HG03025 (cell line): ENCODE measurements around the gene TCF25.
"Not testable (repeated sequence)": the region's sequence is repeated elsewhere in the genome, so short reads cannot be mapped to it uniquely, and the experiment has no call there.

ENCODE experiments used
- ATAC-seq: cut with Tn5 transposase; IDR thresholded peaks from one replicate; pipeline ENCODE4 v1.9.1; 2021; ENCODE audit warnings: mild to moderate bottlenecking, moderate library complexity; ENCODE audit not compliant: unreplicated experiment, low FRiP score

The TCF25 gene

DNA sequence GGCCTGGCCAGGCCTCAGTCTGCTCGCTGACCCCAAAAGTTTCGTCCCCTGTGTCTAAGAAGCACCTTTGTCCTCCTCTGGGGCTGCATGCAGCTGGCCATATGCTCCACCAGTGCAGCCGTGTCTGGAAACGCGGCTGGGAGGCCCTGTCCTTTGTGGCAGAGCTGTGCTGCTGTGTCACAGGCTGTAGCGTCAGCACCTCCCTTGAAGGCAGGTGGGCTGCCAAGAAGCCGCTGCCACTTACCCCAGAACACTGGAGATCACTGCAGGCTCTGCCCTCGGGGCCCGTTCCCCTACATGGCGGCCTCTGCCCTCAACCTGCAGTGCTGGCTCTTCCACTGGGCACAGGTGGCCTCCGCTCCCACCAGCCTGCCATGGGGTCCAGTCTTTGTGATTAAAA is 29.6 kb downstream of the TCF25 start:
- ATAC-seq = no peak

DNA sequence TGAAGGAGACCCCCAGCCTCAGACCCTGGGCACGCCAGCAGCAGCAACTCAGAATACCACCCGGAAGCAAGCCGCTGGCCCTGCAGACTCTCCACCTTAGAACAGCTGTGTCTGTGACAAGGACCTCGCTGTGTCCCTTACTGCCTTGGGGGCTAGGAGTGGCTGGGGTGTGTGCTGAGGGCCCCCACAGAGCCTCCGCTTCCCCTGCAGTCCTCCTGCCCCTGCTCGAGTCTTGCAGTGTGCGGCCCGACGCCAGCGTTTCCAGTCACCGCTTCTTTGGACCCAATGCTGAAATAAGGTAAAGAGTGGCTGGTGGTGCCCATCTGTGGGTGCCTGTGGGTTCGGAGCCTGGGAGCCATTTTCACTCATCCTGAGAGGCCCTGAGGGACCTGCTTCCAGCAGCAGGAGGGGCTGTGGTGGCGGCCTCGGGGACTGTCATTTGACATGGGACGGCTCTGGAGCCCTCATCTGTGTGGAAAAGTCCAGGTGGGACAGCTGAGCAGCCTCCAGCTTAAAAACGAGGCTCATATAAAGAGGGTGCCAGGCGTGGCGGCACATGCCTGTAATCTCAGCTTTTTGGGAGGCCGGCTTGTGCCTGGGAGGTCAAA is 30.6 kb downstream of the TCF25 start:
- no peak for ATAC-seq

DNA sequence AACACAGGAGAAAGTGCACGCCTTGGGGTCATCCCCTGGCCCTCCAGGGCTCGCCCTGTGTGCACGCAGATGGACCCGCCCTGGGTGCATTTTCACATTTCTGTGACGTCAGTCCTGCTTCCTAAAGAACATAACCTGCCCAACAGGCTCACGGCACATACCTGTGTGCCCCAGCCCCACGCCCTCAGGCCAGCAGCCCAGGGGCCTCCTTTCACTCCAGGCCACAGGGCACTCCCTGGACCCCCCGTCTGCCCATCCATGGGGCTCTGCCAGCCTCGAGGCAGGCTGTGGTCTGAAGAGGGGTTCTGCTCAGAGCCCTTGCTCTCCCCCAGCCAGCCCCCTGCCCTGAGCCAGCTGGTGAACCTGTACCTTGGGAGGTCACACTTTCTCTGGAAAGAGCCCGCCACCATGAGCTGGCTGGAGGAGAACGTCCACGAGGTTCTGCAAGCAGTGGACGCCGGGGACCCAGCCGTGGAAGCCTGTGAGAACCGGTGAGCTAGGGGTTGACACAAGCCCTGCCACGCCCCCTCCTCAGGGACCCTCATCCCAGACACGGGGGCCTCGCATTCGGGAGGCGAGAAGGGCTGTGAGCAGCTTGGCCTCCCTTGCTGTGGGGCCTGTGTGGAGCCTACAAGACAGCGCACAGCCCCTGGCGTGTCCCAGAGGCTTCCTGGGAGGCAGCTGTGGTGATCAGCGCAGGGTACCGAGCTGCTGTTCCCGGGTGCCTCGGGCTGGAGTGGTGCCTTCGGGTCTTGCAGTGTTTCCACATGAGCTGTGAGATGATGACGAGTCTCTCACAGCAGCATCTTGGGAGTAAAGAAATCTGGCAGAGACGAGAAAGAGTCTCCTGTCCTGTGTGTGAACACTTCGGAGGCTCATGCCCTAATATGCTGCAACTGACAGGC is 31.5 kb downstream of the TCF25 start:
- no peak for ATAC-seq

DNA sequence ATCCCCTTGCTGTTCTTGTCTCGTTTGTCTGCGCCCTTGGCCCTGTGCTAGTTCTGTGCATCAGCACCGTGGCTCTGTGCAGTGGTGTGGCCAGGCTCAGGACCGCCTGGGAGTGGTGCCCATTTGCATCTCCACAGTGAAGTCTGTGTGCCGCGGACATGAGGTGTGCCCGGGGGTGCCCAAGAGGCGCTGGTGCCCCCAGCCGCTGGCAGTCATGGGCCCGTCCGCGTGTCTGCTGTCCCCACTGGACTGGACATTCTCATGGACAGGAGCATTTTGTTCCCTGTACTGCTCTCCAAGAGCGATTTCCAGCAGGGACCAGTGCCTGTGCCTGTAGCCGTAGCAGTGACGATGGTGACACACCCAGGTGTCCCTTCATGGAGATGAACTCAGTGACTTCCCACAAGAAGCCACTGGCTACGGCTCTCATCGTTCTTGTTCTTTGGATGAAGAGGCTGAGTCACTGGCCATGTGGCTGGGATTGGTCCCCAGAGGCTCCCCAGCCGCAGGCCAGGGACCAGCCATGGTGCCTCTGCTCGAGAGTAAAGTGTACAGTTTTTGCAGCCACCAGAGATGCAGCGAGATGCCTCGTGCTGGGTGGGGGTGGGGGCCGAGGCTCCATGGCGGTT is 32.2 kb downstream of the TCF25 start:
- no peak for ATAC-seq

DNA sequence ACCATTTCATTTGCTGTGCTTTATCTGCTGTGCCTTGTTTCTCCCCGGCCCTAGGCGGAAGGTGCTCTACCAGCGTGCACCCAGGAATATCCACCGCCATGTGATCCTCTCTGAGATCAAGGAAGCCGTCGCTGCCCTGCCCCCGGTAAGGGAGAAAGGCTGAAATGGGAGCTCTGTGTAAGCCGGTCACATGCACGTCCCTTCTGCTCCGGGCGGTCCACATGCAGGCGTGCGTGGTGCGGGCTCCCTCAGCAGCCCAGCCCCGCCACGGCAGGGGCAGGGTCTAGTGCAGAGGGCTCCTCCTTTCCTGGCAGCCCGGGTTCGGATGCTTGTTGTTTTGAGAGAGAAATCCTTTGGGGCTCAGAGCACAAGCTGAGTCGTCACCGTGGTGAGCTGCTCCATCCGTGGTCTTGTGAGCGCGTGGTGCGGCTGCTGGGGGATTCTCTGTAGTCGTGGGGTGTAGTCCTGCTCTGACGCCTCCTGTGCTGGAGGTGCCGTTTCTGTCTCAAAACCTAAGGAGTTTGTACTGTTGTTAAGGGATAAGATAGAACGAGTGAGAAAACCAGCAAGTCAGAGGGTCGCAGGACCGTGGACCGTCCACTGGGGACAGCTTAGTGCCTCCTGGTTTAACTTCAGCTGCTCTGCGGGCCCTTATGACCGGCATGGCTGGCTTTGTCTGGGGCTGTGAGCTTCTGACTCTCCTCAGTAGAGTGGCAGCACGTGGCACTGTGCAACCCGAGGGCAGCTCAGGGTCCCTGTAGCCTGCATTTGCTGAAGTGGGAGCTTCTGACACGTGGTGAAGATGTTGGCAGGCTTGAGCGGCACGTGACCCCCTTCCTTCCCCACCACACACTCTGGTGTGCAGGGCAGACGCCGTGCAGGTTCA is 33.0 kb downstream of the TCF25 start:
- no peak for ATAC-seq

DNA sequence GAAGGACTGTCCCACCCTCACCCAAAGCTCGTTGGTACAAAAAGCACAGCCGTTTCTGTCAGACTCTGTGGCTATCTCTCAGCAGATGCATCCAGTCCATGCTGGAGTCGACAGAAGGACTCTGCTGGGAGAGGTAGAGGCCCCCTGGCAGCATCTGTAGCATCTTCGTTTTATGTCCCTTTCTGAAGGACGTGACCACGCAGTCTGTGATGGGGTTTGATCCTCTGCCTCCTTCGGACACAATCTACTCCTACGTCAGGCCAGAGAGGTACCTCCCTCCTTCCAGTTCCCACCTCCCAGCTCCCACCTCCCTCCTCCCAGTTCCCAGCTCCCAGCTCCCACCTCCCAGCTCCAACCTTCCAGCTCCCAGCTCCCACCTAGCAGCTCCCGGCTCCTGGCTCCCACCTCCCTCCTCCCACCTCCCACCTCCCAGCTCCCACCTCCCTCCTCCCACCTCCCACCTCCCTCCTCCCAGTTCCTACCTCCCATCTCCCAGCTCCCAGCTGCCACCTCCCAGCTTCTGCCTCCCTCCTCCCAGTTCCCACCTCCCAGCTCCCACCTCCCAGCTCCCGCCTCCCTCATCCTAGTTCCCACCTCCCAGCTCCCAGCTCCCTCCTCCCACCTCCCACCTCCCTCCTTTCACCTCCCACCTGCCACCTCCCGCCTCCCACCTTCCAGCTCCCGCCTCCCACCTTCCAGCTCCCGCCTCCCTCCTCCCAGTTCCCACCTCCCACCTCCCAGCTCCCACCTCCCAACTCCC is 33.8 kb downstream of the TCF25 start:
- no peak for ATAC-seq

DNA sequence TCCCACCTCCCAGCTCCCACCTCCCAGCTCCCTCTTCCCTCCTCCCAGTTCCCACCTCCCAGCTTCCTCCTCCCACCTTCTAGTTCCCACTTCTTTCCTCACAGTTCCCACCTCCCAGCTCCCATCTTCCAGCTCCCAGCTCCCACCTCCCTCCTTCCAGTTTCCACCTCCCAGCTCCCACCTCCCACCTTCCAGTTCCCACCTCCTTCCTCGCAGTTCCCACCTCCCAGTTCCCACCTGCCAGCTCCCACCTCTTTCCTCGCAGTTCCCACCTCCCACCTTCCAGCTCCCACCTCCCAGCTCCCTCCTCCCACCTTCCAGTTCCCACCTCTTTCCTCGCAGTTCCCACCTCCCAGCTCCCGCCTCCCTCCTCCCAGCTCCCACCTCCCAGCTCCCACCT is 34.8 kb downstream of the TCF25 start:
- ATAC-seq = no peak

DNA sequence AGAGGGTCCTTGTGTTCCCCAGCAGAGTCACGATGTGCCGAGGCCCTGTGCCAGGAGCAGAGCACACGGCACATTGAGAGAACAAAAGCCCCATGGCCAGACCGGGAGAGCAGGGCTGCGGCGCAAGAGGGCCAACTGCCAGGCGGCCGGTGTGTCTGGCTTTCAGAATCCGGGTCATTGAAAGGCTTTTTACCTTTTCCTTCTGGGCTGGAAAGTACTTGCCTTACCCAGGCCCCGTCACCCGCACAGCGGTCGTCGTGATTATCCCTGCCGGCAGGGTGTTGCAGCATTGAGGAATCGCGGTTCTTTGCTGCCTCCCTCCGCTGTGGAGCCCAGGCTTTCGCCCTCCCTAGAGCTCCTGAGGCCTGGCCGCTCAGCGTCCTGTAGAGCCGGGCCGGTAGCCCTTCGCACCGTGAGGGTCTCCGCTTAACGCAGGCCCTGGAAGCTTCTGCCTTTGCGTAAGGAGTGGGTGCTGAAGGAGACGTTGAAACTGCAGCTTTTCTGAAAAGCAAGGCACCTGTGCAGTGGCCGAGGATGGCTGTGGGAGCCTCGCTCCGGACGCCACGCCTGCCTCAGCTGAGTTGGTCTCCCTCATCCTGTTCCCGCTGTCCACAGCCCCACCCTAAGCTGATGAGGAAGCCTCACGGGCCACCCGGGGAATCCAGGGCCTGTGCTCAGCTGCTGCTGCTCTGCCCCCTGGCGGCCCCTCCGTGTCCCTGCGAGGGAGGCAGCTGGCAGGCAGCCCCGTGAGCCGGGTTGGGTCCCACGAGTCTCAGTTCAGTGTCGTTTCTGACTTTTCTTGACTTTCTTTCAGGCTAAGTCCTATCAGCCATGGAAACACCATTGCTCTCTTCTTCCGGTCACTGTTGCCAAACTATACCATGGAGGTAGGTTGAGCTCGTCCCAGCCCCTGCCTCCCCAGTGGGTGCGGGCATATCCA is 36.7 kb downstream of the TCF25 start:
- ATAC-seq = no peak

DNA sequence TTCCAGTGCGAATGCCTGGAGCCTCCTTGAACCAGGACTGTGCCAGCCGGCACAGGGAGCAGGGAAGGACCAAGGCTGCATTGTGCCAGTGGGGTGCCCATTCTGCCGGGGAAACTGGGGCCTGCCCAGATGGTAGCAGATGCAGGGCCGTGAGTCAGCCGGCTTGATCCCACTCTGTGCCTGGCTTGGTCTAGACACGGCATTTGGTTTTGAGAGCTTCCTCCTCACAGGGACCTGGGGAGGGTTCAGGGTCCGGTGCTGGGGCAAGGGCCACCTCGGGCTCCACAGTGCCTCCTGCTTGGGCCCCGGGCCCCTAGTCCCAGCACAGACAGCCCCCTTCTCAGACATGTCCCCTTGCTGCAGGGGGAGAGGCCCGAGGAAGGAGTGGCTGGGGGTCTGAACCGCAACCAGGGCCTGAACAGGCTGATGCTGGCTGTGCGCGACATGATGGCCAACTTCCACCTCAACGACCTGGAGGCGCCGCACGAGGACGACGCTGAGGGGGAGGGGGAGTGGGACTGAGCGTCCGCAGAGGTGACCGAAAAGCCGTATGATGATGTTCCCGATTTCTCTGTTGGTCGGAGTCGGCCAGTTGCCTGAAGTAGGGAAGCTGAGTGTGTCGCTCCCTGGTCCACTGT is 37.4 kb downstream of the TCF25 start:
- ATAC-seq = no peak

DNA sequence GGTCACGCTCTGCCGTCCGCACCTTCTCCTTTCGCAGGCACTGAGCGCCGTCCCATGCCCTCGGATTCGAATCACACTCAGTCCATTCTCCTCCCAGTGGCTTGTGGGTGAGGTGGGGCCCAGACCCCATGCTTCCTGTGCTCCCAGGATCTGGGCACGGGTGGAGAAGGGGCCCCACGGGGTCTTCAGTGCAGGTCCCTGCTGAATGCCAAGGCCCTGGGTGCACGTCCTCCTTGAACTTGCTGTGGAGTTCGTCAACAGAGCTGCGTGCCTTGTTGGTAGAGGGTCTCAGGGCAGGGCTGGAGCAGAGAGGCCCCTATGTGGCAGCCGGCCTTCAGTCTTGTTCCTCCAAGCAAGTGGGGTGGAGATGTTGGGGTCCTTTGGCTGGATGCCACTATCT is 38.0 kb downstream of the TCF25 start:
- ATAC-seq = no peak

DNA sequence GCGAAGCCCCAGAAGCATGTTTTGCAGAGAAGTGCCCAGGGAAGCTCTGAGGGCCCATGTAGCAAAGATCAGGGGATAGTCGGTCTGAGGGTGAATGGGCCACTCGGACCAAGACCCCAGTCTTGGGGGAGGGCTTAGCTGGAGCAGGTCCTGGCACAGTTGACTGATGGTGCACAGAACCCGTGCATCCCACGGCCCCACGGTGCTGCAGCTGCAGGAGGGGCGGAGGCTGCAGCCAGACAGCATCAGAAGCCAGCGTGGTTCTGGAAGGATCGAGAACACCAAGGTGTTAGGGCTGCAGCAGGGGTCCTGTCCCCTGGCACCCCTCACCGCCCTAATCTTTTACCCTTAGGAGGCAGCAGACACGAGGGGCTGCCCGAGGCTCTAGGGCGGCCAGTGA is 38.8 kb downstream of the TCF25 start:
- ATAC-seq = no peak

DNA sequence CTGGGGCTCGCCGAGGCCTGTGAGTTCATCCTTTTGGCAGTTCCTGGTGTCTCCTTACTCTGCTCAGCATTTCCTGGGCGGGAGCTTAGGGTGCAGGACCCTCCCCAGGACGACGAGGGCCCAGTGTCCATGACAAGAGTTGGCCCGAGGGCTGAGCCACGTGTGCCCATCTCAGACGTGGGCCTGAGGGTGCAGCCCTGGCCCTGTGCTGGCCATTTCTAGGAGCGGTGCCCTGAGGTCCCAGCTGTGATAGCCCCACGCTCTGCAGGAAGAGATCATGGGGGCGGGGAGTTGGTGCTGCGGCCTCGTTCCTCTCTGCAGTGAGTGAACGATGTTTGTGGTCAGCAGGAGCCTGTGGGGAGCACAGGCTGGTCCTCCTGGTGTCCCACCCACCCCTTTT is 39.2 kb downstream of the TCF25 start:
- no peak for ATAC-seq

DNA sequence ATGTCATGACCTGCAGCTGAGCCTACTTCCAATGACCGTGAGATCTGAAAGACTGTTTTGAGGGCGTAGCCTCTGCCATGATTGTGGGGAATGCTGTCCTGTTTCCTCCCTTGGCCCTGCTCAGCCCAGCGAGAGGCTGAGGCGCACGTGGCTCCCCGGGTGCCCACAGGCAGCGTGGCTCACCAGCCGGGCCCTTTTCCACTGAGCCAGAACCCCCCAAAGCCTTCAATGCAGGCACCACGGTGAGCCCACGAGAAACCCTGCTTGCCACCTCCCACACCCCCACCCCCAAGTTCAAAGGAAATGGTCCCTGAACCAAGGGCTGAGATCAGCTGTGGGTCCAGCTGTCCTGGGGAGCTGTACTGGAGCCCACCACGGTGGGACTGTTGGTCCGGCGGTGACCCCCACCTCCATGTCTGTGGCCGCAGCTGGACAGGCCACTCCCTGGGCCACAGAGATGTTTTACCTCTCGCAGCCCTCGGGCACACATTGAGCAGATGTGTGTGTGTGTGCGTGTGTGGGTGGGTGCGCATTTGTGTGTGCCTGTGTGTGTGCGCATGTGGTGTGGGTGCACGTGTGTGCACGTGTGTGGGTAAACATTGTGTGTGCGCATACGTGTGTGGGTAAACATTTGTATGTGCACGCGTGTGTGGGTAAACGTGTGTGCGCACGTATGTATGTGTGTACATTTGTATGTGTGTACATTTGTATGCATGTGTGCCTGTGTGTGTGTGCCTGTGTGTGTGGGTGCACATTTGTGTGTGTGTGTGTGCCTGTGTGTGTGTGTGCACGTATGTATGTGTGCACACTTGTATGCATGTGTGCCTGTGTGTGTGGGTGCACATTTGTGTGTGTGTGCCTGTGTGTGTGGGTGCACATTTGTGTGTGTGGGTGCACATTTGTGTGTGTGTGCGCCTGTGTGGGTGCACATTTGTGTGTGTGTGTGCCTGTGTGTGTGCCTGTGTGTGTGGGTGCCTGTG is 40.3 kb downstream of the TCF25 start:
- no peak for ATAC-seq

DNA sequence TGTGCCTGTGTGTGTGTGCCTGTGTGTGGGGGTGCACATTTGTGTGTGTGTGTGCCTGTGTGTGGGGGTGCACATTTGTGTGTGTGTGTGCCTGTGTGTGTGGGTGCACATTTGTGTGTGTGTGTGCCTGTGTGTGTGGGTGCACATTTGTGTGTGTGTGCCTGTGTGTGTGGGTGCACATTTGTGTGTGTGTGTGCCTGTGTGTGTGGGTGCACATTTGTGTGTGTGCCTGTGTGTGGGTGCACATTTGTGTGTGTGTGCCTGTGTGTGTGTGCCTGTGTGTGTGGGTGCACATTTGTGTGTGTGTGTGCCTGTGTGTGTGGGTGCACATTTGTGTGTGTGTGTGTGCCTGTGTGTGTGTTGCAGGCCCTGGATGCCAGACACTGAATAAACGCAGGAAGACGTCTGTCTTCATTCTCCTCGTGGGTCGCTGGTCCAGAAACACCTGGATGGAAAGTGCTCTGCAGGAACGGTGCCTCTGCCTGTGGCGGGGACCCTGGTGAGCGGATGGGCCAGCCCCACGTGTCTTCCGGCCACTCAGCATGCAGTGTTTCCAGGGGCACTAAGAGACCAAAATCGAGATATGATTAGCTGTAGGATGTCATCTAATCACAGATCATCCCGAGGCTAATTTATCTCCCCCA is 41.4 kb downstream of the TCF25 start:
- ATAC-seq = not testable (repeated sequence)

DNA sequence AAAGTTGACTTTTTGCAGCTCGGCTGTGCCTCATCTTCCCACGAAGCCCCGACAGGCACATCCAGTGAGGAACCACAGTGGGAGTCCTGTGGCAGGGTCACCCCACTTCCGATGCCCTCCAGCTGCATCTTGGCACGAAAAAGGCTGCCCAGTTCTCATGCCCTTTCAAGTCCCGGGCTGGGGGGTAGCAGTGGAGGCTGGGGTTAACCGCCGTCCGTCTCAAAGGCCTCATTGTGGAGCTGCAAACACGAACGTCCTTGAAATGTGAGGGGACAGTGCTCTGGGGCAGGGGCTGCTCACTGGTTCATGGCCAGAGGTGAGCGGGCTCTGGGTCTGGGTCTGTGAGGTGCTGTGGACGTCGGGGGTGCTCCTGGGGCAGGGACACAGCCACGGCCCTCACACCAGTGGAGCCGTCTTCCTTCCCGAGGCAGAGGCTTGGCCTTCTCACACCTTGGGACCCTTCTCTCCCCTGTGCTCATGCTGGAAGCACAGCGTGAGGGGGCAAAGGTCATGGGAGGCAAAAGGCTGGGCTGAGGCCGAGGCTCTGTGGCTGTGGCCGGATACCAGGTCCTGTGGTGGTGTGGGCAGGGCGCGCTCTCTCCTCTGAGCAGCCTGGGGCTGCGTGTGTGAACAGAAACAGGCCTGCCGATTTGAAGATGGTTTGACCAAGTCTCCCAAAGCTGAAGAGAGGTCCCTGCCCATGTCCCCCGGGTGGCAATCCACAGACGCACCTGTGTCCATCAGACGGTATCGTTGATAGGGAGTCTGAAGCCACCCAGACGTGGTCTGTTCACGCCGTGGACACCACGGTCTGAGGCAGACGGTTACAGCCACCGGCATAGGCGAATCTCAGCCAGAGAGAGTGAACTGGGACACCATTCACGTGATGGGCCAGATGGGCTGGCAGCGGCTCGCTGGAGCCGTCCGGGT is 42.2 kb downstream of the TCF25 start:
- ATAC-seq = no peak
